Midbrain (tissue), 1 donor: ENCODE results near the gene PRPF31.

Source experiments
- DNase-seq: peaks from one replicate; lab custom pipeline; 2025; lab: John Stamatoyannopoulos, UW

The PRPF31 gene

GRCh38 chr19:54107876-54108490, 7.6 kb upstream of the PRPF31 start:
- no peak for DNase-seq

GRCh38 chr19:54108496-54108895, 7.1 kb upstream of the PRPF31 start:
- no peak for DNase-seq

GRCh38 chr19:54109651-54110050, 5.9 kb upstream of the PRPF31 start:
- DNase-seq: no peak

- DNase-seq: peak; percentile 40
Observed at GRCh38 chr19:54114340-54115108, 1.0 kb upstream of the PRPF31 start.

GRCh38 chr19:54121259-54121658, 5.7 kb downstream of the PRPF31 start:
- DNase-seq: no peak

GRCh38 chr19:54123682-54124081, 8.1 kb downstream of the PRPF31 start:
- DNase-seq: no peak

- DNase-seq: no peak
Observed at GRCh38 chr19:54124393-54124792, 8.8 kb downstream of the PRPF31 start.

GRCh38 chr19:54125713-54126112, 10.2 kb downstream of the PRPF31 start:
- DNase-seq: no peak

GRCh38 chr19:54127688-54128440, 12.3 kb downstream of the PRPF31 start:
- no peak for DNase-seq

- DNase-seq: no peak
Observed at GRCh38 chr19:54128441-54128725, 12.8 kb downstream of the PRPF31 start.

GRCh38 chr19:54128796-54129616, 13.5 kb downstream of the PRPF31 start:
- DNase-seq: no peak

- no peak for DNase-seq
Observed at GRCh38 chr19:54129617-54129996, 14.1 kb downstream of the PRPF31 start.

- DNase-seq: no peak
Observed at GRCh38 chr19:54133312-54133956, 17.9 kb downstream of the PRPF31 start.

- no peak for DNase-seq
Observed at GRCh38 chr19:54133957-54134590, 18.5 kb downstream of the PRPF31 start.

- DNase-seq: no peak
Observed at GRCh38 chr19:54136086-54136863, 20.7 kb downstream of the PRPF31 start.

GRCh38 chr19:54136864-54137698, 21.5 kb downstream of the PRPF31 start:
- peak; percentile 100 for DNase-seq

- no peak for DNase-seq
Observed at GRCh38 chr19:54137699-54138488, 22.3 kb downstream of the PRPF31 start, which contains the start of gene CNOT3. Gene CNOT3 (plus strand): TSS chr19:54137762. CDS start chr19:54142979, 5,217 bp downstream.

- no peak for DNase-seq
Observed at GRCh38 chr19:54138489-54139256, 23.1 kb downstream of the PRPF31 start.
